Smooth muscle cell of the brain vasculature (primary cell): ENCODE data around the gene CDCA3.

Experiments
- DNase-seq: peaks from one replicate; pipeline ENCODE4 v3.0.0-alpha.2; 2012; ENCODE audit warnings: low read depth, low spot score

CDCA3 gene

GRCh38 chr12:6852651-6853354 is 1.7 kb upstream of the CDCA3 start:
- DNase-seq, result no peak

- peak; percentile 99 for DNase-seq
These were observed 1.0 kb upstream of the CDCA3 start, which contains the start of gene USP5 for GRCh38 chr12:6851921-6852650. TSS of gene USP5 (plus strand) at chr12:6852150. CDS start at chr12:6852180, 30 bp downstream.

- DNase-seq, result no peak
These were observed 312 bp downstream of the CDCA3 start for GRCh38 chr12:6850796-6851152.

- no peak for DNase-seq
These were observed 1.0 kb downstream of the CDCA3 start for GRCh38 chr12:6849976-6850560.

GRCh38 chr12:6849427-6849826 is 1.7 kb downstream of the CDCA3 start:
- no peak for DNase-seq

GRCh38 chr12:6847676-6848075 is 3.4 kb downstream of the CDCA3 start:
- DNase-seq, result no peak

GRCh38 chr12:6846316-6846869 is 4.7 kb downstream of the CDCA3 start:
- no peak for DNase-seq

- DNase-seq, result no peak
These were observed 5.7 kb downstream of the CDCA3 start for GRCh38 chr12:6845395-6845794.

GRCh38 chr12:6843118-6843902 is 7.8 kb downstream of the CDCA3 start:
- DNase-seq, result no peak

- no peak for DNase-seq
These were observed 9.0 kb downstream of the CDCA3 start for GRCh38 chr12:6842075-6842474.

- no peak for DNase-seq
These were observed 10.1 kb downstream of the CDCA3 start, which contains the start of gene GNB3 for GRCh38 chr12:6840761-6841515. TSS of gene GNB3 (plus strand) at chr12:6840925. CDS start at chr12:6841288, 363 bp downstream.

- no peak for DNase-seq
These were observed 10.8 kb downstream of the CDCA3 start for GRCh38 chr12:6840330-6840729.

GRCh38 chr12:6839482-6840201 is 11.4 kb downstream of the CDCA3 start:
- no peak for DNase-seq

- DNase-seq, result no peak
These were observed 12.2 kb downstream of the CDCA3 start for GRCh38 chr12:6838854-6839253.

- DNase-seq, result no peak
These were observed 13.6 kb downstream of the CDCA3 start for GRCh38 chr12:6837370-6838060.

- DNase-seq, result no peak
These were observed 14.2 kb downstream of the CDCA3 start for GRCh38 chr12:6836851-6837250.

GRCh38 chr12:6834873-6835272 is 16.2 kb downstream of the CDCA3 start:
- no peak for DNase-seq

- no peak for DNase-seq
These were observed 16.8 kb downstream of the CDCA3 start for GRCh38 chr12:6834254-6834653.

GRCh38 chr12:6833189-6833890 is 17.7 kb downstream of the CDCA3 start:
- DNase-seq, result no peak
